SU-DHL-6 (cell line): ENCODE measurements around the gene ARHGEF16.

Source experiments
- CTCF ChIP-seq: fragments of 200-600 bp; sonication (generic); IDR thresholded peaks from one replicate; pipeline ENCODE4 v1.5.1; 2017; ENCODE audit warnings: antibody characterized with exemption, mild to moderate bottlenecking, low read length, moderate library complexity; ENCODE audit not compliant: insufficient read depth, poor library complexity, severe bottlenecking
- EZH2phosphoT487 ChIP-seq: fragments of 200-600 bp; sonication (generic), shearing (Covaris generic); conservative IDR thresholded peaks from 2 replicates; pipeline ENCODE4 v1.6.1; 2018; ENCODE audit warnings: mild to moderate bottlenecking, antibody characterized with exemption, low read length, moderate library complexity, mixed read lengths

GRCh38 chr1:3480369-3480719, 25.9 kb downstream of the ARHGEF16 start:
- TF ChIP-seq CTCF: no peak
- TF ChIP-seq EZH2phosphoT487: no peak
